IgD-negative memory B cell (primary cell): Measurements from ENCODE around the gene GJE1. TPM values are rescaled to one million over a fixed set of nuclear protein-coding genes. Genes with fewer than 3 reads are reported as not detected.
"Not testable (repeated sequence)": the region's sequence is repeated elsewhere in the genome, so short reads cannot be mapped to it uniquely, and the experiment has no call there.

Source experiments
- H3K27ac Mint-ChIP-seq, 3 donors: one replicate each; pipeline ENCODE4 v1.8.0; 2020 to 2022; ENCODE audit warnings: mild to moderate bottlenecking in 3 of 3, mixed read lengths in 3 of 3, moderate library complexity in 1 of 3
- H3K27me3 Mint-ChIP-seq: one replicate; pipeline ENCODE4 v1.8.0; 2021; ENCODE audit warnings: mixed read lengths
- H3K36me3 Mint-ChIP-seq: one replicate; pipeline ENCODE4 v1.8.0; 2020; ENCODE audit warnings: mild to moderate bottlenecking, mixed read lengths
- H3K4me1 Mint-ChIP-seq, 3 donors: one replicate each; pipeline ENCODE4 v1.8.0; 2020 to 2022; ENCODE audit warnings: mixed read lengths in 3 of 3, mild to moderate bottlenecking in 1 of 3
- H3K4me3 Mint-ChIP-seq, 4 donors: one replicate each; pipeline ENCODE4 v1.8.0; 2020 to 2022; ENCODE audit warnings: mild to moderate bottlenecking in 4 of 4, mixed read lengths in 4 of 4, moderate library complexity in 3 of 4
- H3K9me3 Mint-ChIP-seq, 3 donors: one replicate each; pipeline ENCODE4 v1.8.0; 2020 to 2021; ENCODE audit warnings: mixed read lengths in 3 of 3, mild to moderate bottlenecking in 1 of 3
- polyA plus RNA-seq: library from polyadenylated mRNA; unstranded; fragments of 300-500 nt; fragmentation: Illumina TruSeq; gene quantifications from one replicate; pipeline ENCODE4 v1.2.3, GENCODE V29; 2021

GJE1 gene
- polyA plus RNA-seq, 1 donor from 2014 or later, result not detected

DNA sequence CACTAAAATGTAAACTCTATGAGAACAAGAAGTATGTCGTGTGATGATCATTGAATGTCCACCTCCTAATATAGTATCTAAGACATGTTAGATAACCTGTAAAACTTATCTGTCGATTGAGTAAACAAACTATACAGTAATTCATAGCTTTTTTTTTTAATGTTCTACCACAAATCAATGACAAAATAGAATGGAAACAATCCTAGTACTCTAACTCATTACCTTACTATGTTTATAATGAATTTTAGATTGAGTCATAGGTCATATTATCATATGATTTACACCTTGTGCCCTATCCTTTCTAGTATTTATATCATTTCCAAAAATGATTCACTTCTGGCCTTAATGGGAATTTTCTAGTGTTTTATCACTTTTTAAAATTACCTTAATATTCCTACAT lies 20.5 kb downstream of the GJE1 start:
- H3K27me3 Mint-ChIP-seq, result no peaks in the 10 kb centered on the region
- H3K27ac Mint-ChIP-seq, result peak overlapping the region in 1 of 3 donors; percentile 21
- H3K9me3 Mint-ChIP-seq, result no peaks in the 10 kb centered on the region
- H3K4me3 Mint-ChIP-seq, result peak overlapping the region in 1 of 4 donors; percentile 25
- peaks cover 41 to 52% (median 43%) of the 10 kb centered on the region in 3 donors for H3K4me1 Mint-ChIP-seq
- peaks cover 8% of the 10 kb centered on the region for H3K36me3 Mint-ChIP-seq

DNA sequence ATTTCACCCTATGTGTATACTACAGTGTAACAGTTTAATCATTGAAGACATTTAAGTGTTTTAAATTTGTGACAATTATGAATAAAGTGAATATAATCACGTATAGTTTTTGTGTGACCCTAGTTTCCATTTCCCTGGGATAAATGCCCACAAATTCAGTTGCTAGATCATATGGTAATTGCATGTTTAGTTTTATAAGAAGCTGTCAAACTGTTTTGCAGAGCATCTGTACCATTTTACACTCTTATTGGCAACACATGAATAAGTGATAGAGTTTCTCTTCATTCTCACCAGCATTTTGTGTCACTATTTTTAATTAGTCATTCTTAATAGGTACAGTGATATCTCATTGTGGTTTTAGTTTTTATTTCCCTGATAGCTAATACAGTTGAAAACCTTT lies 21.6 kb downstream of the GJE1 start:
- no peaks in the 10 kb centered on the region for H3K27me3 Mint-ChIP-seq
- no peaks in the 10 kb centered on the region for H3K9me3 Mint-ChIP-seq
- peaks cover 8% of the 10 kb centered on the region for H3K36me3 Mint-ChIP-seq
- peaks cover 32 to 40% (median 40%) of the 10 kb centered on the region in 3 donors for H3K4me1 Mint-ChIP-seq
- no peak overlapping the region for H3K4me3 Mint-ChIP-seq
- H3K27ac Mint-ChIP-seq, result no peak overlapping the region

DNA sequence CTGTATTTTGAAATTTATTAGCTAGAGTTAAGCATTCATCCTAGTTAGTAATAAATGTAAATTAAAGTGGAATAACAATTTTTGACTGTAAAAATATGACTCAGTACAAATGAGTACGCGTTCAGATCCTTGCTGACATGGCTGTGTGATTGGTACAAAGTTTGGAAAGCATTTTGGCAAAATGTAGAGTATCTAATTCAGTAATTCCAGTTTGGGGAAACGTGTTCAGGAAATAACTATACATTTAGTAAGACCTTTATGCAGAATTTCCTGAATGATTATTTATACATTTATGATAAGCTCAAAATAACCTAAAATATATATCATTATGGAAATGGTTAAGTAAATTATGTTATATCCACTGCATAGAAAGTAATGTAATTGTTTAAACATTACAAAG lies 22.4 kb downstream of the GJE1 start:
- Mint-ChIP-seq H3K4me3 (no peak overlapping the region), H3K4me1 (peaks cover 31 to 41% (median 41%) of the 10 kb centered on the region in 3 donors), H3K9me3 (no peaks in the 10 kb centered on the region), H3K27ac (no peak overlapping the region), H3K27me3 (no peaks in the 10 kb centered on the region), H3K36me3 (peaks cover 10% of the 10 kb centered on the region)

DNA sequence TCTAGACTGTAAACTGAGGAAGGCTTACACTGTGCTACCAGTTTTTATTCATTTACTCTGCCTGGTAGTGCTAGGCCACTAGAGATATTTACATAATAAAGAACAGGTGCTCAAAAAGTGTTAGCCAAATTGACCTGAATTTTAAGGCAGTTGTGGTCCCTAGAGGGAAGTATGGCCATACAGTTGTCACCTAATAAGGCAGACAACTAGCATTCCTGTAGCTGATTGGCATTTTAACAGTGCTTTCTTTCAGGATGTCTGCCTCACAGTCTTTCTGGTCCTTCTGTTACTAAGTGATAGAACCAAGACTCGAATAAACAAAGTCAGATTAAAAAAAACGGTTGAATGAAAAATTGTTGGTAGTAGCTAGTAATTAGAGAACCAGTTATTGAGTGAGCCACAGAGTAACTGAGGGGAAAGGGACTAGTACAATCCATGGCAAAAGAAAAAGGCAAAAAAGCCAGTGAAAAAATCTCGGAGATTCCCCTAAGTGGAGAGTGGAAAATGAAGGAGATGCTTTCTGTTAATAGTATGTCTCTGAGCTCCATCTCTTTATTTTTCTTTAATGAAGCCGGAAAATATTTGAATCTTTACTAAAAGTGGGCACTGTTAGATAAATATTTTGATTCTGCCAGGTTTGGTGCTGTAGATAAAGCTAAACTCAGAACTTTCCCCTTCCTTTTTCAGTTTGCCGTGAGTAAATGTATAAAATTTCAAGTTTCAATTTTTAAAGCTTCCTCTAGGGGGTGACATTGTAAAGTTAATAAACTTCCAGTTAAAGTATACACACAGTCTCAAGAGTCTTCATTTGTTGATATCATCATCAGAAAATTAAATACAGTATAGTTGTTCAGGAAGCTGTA lies 23.4 kb downstream of the GJE1 start:
- Mint-ChIP-seq H3K9me3 (no peaks in the 10 kb centered on the region), H3K27me3 (no peaks in the 10 kb centered on the region), H3K4me3 (peak overlapping the region in 1 of 4 donors; percentile 41), H3K36me3 (peaks cover 10% of the 10 kb centered on the region), H3K27ac (peak overlapping the region in 2 of 3 donors; percentile 6 to 80), H3K4me1 (peaks cover 26 to 44% (median 37%) of the 10 kb centered on the region in 3 donors)

DNA sequence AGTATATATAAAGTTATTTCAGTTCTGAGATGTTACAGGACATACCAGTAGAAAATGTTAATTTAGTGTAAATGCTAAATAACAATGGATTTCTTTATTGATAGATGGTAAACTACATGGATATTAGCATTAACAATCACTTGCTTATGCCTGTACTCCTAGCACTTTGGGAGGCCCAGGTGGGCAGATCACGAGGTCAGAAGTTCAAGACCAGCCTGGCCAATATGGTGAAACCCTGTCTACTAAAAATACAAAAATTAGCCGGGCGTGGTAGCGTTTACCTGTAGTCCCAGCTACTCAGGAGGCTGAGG lies 24.0 kb downstream of the GJE1 start:
- Mint-ChIP-seq H3K36me3 (peaks cover 10% of the 10 kb centered on the region), H3K4me1 (peaks cover 26 to 44% (median 38%) of the 10 kb centered on the region in 3 donors), H3K27ac (peak overlapping the region in 1 of 3 donors; percentile 6), H3K4me3 (peak overlapping the region in 1 of 4 donors; percentile 41)
- H3K27me3 Mint-ChIP-seq, H3K9me3 Mint-ChIP-seq: not testable (repeated sequence)

DNA sequence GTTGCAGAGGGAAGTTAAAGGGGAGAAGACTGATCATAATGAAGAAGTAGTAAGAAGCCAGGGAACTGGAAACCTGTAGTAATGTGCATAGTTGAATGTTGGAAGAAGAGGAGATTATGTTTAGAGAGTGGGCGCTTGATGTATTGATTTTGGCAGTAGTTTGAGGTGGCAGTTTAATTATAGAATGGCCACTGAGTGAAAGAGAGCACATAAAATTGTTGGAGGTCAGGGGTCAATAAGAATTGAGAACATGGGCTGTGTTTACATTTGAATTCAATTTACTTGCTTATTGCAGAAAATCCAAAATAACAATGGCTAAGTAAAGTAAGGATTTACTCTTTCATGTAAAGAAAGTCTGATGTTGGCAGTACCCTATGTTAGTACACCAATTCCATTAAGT lies 30.1 kb downstream of the GJE1 start:
- Mint-ChIP-seq H3K27me3 (no peaks in the 10 kb centered on the region), H3K27ac (no peak overlapping the region), H3K9me3 (no peaks in the 10 kb centered on the region), H3K36me3 (peaks cover 5% of the 10 kb centered on the region), H3K4me1 (peaks cover 20 to 31% (median 23%) of the 10 kb centered on the region in 3 donors), H3K4me3 (no peak overlapping the region)

DNA sequence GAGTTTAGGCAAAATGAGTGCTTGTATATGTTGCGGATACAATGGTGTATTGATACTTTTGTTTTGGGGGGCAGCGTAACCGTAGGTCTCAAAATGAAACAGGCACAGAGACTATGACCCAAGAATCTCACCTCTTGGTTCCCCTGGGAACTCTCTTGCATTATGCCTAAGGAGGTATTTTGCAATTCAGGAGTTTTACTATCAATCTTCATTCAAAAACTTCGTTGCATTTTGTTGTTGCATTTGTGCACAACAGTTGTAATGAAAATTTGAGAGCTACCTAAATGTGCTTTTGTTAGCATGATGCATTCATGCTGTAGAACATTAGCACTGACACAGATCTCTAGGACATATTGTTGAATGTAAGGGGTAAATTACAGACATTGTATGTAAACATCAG lies 32.5 kb downstream of the GJE1 start:
- peaks cover 14 to 20% (median 19%) of the 10 kb centered on the region in 3 donors for H3K4me1 Mint-ChIP-seq
- H3K9me3 Mint-ChIP-seq, result no peaks in the 10 kb centered on the region
- H3K4me3 Mint-ChIP-seq, result no peak overlapping the region
- no peaks in the 10 kb centered on the region for H3K27me3 Mint-ChIP-seq
- H3K36me3 Mint-ChIP-seq, result peaks cover 6% of the 10 kb centered on the region
- H3K27ac Mint-ChIP-seq, result no peak overlapping the region

DNA sequence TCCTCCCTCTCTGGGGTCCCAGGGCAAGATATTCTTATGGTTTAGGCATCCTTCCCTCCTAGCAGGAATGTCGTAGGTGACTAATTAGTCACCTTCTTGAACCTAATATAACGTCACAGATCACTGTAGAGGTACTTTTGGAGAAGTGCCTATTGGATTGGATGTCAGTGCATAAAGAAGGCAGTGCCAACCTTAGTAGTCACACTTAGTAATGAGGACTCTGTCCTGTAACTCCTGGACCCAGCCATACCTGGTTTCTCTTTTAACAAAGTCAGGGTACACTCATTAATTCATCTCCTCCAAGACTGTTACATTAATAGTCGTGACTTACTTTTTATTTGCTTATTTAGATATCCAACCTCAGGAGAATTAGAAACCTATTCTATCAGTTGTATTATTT lies 34.3 kb downstream of the GJE1 start:
- Mint-ChIP-seq H3K36me3 (peaks cover 11% of the 10 kb centered on the region), H3K9me3 (no peaks in the 10 kb centered on the region), H3K4me3 (no peak overlapping the region), H3K4me1 (peaks cover 10 to 15% (median 13%) of the 10 kb centered on the region in 3 donors), H3K27me3 (no peaks in the 10 kb centered on the region), H3K27ac (no peak overlapping the region)

DNA sequence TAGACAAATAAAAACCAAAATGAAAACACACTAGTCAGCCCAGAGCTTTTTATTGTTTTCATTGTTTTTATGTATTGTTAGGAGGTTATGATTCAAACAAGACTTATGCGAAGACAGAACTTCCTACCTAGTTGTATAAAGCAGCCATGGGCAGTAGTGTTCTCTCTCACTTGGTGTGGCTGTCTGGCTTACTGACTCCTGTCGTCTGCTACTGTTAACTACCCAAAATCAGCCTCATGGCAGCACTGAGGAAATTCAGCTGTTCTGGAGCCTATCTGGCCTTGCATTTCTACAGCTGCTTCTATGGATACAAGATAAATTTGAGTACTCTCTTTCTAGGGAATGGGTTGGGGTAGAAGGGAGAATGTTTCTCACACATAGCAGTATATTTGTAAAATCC lies 34.8 kb downstream of the GJE1 start:
- Mint-ChIP-seq H3K27me3 (no peaks in the 10 kb centered on the region), H3K9me3 (no peaks in the 10 kb centered on the region), H3K27ac (no peak overlapping the region), H3K4me3 (no peak overlapping the region), H3K36me3 (peaks cover 11% of the 10 kb centered on the region), H3K4me1 (peaks cover 6 to 11% (median 9%) of the 10 kb centered on the region in 3 donors)

DNA sequence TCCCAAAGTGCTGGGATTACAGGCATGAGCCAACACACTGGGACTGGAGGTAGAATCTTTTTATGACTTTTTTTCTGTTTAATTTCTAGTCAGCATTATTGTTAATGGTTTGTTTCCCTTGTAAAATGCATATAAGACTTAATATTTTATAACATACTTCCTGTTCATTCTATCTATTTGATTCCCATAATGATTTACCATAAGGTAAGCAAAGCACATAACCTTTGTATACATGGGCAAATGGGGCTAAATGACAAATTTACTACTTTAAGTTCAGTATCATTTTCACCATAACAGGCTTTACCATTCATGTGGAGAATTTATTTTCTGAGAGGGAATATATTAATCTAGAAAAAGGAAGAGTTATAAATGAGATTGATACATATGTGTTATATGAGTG lies 38.6 kb downstream of the GJE1 start:
- Mint-ChIP-seq H3K4me1 (no peaks in the 10 kb centered on the region), H3K27ac (no peak overlapping the region), H3K4me3 (no peak overlapping the region), H3K36me3 (peaks cover 33% of the 10 kb centered on the region), H3K27me3 (no peaks in the 10 kb centered on the region), H3K9me3 (no peaks in the 10 kb centered on the region)

DNA sequence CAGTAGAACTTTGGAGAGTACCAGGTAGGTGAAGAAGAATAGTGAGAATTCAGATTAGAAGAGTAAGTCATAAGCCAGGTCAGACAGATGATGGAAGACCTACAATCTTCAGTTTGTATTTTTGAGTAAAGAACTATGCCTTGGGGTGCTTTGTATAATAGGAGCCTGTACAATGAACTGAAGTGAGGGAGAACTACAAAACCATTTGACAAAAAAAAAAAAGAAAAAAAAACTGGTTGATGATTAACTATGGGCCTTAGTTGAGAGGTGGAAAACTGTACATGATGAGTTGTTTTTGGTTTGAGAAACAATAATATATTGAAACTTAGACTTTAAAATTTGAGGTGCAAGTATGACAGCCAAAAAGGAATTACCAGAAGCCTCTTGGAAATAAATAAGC lies 40.0 kb downstream of the GJE1 start:
- H3K36me3 Mint-ChIP-seq, result peaks cover 38% of the 10 kb centered on the region
- H3K27ac Mint-ChIP-seq, result no peak overlapping the region
- no peaks in the 10 kb centered on the region for H3K4me1 Mint-ChIP-seq
- H3K4me3 Mint-ChIP-seq, result no peak overlapping the region
- H3K27me3 Mint-ChIP-seq, result no peaks in the 10 kb centered on the region
- H3K9me3 Mint-ChIP-seq, result peaks cover 0 to 5% (median 2%) of the 10 kb centered on the region in 3 donors

DNA sequence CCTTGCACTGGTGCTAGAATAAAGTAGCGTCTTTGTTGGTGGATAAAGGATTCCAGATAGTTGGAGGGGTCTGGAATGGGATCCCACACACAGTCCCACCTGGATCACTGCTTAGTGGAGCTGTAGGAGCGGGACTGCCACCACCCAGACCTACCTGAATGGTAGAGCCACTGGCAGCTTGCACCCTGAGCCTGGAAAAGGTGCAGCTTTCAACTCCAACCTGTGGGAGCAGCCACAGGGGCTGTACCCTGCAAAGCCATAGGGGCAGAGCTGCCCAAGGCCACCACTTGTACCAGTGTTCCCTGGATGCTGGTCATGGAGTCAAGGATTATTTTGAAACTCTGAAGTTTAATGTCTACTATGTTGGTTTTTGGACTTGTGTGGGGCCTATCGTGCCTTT lies 41.3 kb downstream of the GJE1 start:
- Mint-ChIP-seq H3K4me1 (no peaks in the 10 kb centered on the region), H3K9me3 (peaks cover 0 to 8% (median 5%) of the 10 kb centered on the region in 3 donors), H3K4me3 (no peak overlapping the region), H3K27me3 (no peaks in the 10 kb centered on the region), H3K27ac (no peak overlapping the region), H3K36me3 (peaks cover 43% of the 10 kb centered on the region)

DNA sequence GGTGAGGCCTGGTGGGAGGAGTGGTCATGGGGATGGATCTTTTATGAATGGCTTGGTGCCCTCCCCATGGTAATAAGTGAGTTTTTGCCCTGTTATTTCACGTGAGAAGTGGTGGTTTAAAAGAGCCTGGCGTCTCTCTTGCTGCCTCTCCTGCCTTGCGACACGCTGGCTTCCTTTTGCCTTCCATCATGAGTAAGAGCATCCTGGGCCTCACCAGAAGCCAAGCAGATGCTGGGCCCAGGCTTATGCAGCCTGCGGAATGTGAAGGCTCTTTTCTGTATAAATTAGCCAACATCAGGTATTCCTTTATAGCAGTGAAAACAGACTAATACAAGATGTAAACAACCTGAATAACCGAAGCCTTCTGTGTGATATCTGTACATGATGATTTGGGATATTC lies 42.0 kb downstream of the GJE1 start:
- Mint-ChIP-seq H3K27me3 (no peaks in the 10 kb centered on the region), H3K36me3 (peaks cover 45% of the 10 kb centered on the region), H3K27ac (no peak overlapping the region), H3K4me1 (no peaks in the 10 kb centered on the region), H3K4me3 (no peak overlapping the region), H3K9me3 (peaks cover 0 to 8% (median 5%) of the 10 kb centered on the region in 3 donors)

DNA sequence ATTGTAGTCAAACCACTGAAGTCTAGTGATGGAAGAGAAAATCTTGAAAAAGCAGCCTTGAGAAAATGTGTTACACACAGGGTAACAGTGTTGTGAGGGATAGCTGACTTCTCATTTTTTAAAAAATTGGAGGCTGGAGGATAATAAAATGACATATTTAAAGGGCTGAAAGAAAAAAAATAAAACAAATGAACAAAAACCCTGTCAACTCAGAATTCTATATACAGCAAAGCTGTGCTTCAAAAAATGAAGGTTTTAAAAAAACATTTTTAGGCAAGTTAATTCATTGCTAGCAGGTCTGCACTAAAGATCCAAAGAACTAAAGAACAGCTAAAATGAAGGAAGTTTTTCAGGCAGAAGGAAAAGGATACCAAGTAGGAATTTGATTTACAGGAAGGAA lies 45.4 kb downstream of the GJE1 start:
- Mint-ChIP-seq H3K27me3 (no peaks in the 10 kb centered on the region), H3K36me3 (peaks cover 41% of the 10 kb centered on the region), H3K9me3 (peaks cover 0 to 8% (median 5%) of the 10 kb centered on the region in 3 donors), H3K4me3 (no peak overlapping the region), H3K27ac (no peak overlapping the region), H3K4me1 (peaks cover 5 to 9% (median 9%) of the 10 kb centered on the region in 3 donors)

DNA sequence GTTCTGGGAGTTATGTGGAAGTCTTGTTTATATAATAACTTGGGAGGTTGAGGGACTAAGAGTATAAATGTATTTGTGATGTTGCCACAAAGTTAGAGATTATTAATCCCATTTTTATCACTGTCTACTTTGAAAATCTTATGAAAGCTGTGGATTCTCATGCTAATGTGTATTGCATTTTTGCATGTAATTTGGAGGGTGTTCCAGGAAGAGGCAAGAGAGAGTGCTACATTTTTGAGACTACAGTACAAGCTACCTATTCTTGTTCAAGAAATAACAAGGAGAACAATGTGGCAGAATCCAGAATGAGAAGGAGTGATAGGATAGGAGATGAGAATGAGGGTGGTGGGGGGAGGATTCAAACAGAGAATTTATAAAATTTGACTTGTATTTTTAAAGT lies 49.3 kb downstream of the GJE1 start:
- Mint-ChIP-seq H3K4me3 (no peak overlapping the region), H3K27me3 (no peaks in the 10 kb centered on the region), H3K27ac (no peak overlapping the region), H3K4me1 (peaks cover 9 to 14% (median 9%) of the 10 kb centered on the region in 3 donors), H3K36me3 (peaks cover 22% of the 10 kb centered on the region), H3K9me3 (peaks cover 0 to 8% (median 3%) of the 10 kb centered on the region in 3 donors)

DNA sequence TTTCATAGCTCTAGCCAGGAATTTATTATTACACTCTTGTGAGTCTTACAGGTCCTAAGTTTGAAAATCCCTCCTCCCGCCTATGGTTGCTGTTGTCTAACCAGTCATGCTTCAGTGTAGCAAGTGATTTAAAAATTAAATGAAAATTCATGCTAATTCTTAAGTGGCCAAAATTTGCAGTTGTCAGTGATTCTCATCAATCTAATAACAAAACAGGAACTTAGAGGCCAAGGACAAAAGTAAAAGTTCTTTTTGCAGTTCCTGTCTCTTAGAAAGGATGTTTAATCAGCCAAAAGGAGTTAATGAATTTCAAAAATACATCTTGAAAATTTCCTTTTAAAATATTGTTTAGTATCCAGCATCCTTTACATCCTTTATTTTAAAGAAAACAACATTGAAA lies 50.6 kb downstream of the GJE1 start:
- Mint-ChIP-seq H3K36me3 (peaks cover 12% of the 10 kb centered on the region), H3K27me3 (no peaks in the 10 kb centered on the region), H3K27ac (no peak overlapping the region), H3K4me3 (no peak overlapping the region), H3K4me1 (peaks cover 9 to 17% (median 9%) of the 10 kb centered on the region in 3 donors), H3K9me3 (peaks cover 0 to under 1% (median 0%) of the 10 kb centered on the region in 3 donors)
